ENCODE results near the gene ATP6V1E1. TPM values are rescaled to one million over a fixed set of nuclear protein-coding genes. Genes with fewer than 3 reads are reported as not detected.

Gene ATP6V1E1
- total and polyA plus RNA-seq, 2 donors (not counting 1 experiment from before 2014, with no cell fraction given), result 182 to 238 TPM

- Histone ChIP-seq H3K4me2 (ENCODE audit: extremely low read depth, insufficient read depth, low read length) (no peak overlapping the region), H3K9ac (ENCODE audit: insufficient read depth, low read length) (no peak overlapping the region), H3K27me3 (ENCODE audit: control insufficient read depth, insufficient read depth, low read length) (no peaks in the 10 kb centered on the region), H3K79me2 (ENCODE audit: control insufficient read depth, insufficient read depth, low read length) (no peaks in the 10 kb centered on the region), H3K9me3 (ENCODE audit: control insufficient read depth, insufficient read depth, low read depth, low read length) (no peaks in the 10 kb centered on the region), H3K4me1 (ENCODE audit: control insufficient read depth, extremely low read depth, insufficient read depth, low read length) (no peaks in the 10 kb centered on the region), H4K20me1 (ENCODE audit: control insufficient read depth, extremely low read depth, insufficient read depth, low read length) (no peaks in the 10 kb centered on the region), H3K27ac (ENCODE audit: insufficient read depth, low read length) (no peak overlapping the region), H3K36me3 (ENCODE audit: control insufficient read depth, insufficient read depth, low read length) (peaks cover 24% of the 10 kb centered on the region), H2AFZ (ENCODE audit: low read length) (no peak overlapping the region), H3K4me3 (replicated peaks in 1 of 4; ENCODE audit: control extremely low read depth in 1 of 4, insufficient read depth in 1 of 4, low read depth in 3 of 4, low read length in 4 of 4) (no peak overlapping the region)
- DNase-seq (ENCODE audit: low read depth in 2 of 2), result no peak
- TF ChIP-seq EZH2 (IDR thresholded peaks at IDR 0.05; ENCODE audit: low read length, missing control alignments) (no peak), CTCF (conservative IDR thresholded peaks at IDR 0.05 in 1 of 2, IDR thresholded peaks at IDR 0.05 in 1 of 2; ENCODE audit: low read depth in 1 of 2, low read length in 2 of 2) (no peak)
Observed at GRCh38 chr22:17596226-17596625, 32.3 kb downstream of the ATP6V1E1 start.

- Histone ChIP-seq H3K4me3 (replicated peaks in 1 of 4; ENCODE audit: control extremely low read depth in 1 of 4, insufficient read depth in 1 of 4, low read depth in 3 of 4, low read length in 4 of 4) (no peak overlapping the region), H3K27me3 (ENCODE audit: control insufficient read depth, insufficient read depth, low read length) (no peaks in the 10 kb centered on the region)
Observed at GRCh38 chr22:17592201-17592600, 36.3 kb downstream of the ATP6V1E1 start.

GRCh38 chr22:17590586-17590985 lies 38.0 kb downstream of the ATP6V1E1 start:
- no peak overlapping the region for H3K9ac ChIP-seq (ENCODE audit: insufficient read depth, low read length)
- no peak overlapping the region for H3K4me2 ChIP-seq (ENCODE audit: extremely low read depth, insufficient read depth, low read length)
- H3K4me1 ChIP-seq (ENCODE audit: control insufficient read depth, extremely low read depth, insufficient read depth, low read length), result no peaks in the 10 kb centered on the region
- no peak overlapping the region for H2AFZ ChIP-seq (ENCODE audit: low read length)
- no peaks in the 10 kb centered on the region for H3K79me2 ChIP-seq (ENCODE audit: control insufficient read depth, insufficient read depth, low read length)
- H3K9me3 ChIP-seq (ENCODE audit: control insufficient read depth, insufficient read depth, low read depth, low read length), result no peaks in the 10 kb centered on the region
- H3K4me3 ChIP-seq (replicated peaks in 1 of 4; ENCODE audit: control extremely low read depth in 1 of 4, insufficient read depth in 1 of 4, low read depth in 3 of 4, low read length in 4 of 4), result no peak overlapping the region
- no peaks in the 10 kb centered on the region for H4K20me1 ChIP-seq (ENCODE audit: control insufficient read depth, extremely low read depth, insufficient read depth, low read length)
- H3K27me3 ChIP-seq (ENCODE audit: control insufficient read depth, insufficient read depth, low read length), result no peaks in the 10 kb centered on the region
- peaks cover 10% of the 10 kb centered on the region for H3K36me3 ChIP-seq (ENCODE audit: control insufficient read depth, insufficient read depth, low read length)
- TF ChIP-seq EZH2 (IDR thresholded peaks at IDR 0.05; ENCODE audit: low read length, missing control alignments) (no peak), CTCF (conservative IDR thresholded peaks at IDR 0.05 in 1 of 2, IDR thresholded peaks at IDR 0.05 in 1 of 2; ENCODE audit: low read depth in 1 of 2, low read length in 2 of 2) (no peak)
- H3K27ac ChIP-seq (ENCODE audit: insufficient read depth, low read length), result no peak overlapping the region
- DNase-seq (ENCODE audit: low read depth in 2 of 2), result no peak

More at GRCh38 chr22:17592201-17592600, 36.3 kb downstream of the ATP6V1E1 start:
- no peaks in the 10 kb centered on the region for H3K9me3 ChIP-seq (ENCODE audit: control insufficient read depth, insufficient read depth, low read depth, low read length)
- H3K79me2 ChIP-seq (ENCODE audit: control insufficient read depth, insufficient read depth, low read length), result no peaks in the 10 kb centered on the region
- no peaks in the 10 kb centered on the region for H4K20me1 ChIP-seq (ENCODE audit: control insufficient read depth, extremely low read depth, insufficient read depth, low read length)
- H2AFZ ChIP-seq (ENCODE audit: low read length), result no peak overlapping the region
- no peak overlapping the region for H3K27ac ChIP-seq (ENCODE audit: insufficient read depth, low read length)
- DNase-seq (ENCODE audit: low read depth in 2 of 2), result no peak
- H3K4me2 ChIP-seq (ENCODE audit: extremely low read depth, insufficient read depth, low read length), result no peak overlapping the region
- peaks cover 15% of the 10 kb centered on the region for H3K36me3 ChIP-seq (ENCODE audit: control insufficient read depth, insufficient read depth, low read length)
- no peaks in the 10 kb centered on the region for H3K4me1 ChIP-seq (ENCODE audit: control insufficient read depth, extremely low read depth, insufficient read depth, low read length)
- TF ChIP-seq CTCF (conservative IDR thresholded peaks at IDR 0.05 in 1 of 2, IDR thresholded peaks at IDR 0.05 in 1 of 2; ENCODE audit: low read depth in 1 of 2, low read length in 2 of 2), result no peak
- TF ChIP-seq EZH2 (IDR thresholded peaks at IDR 0.05; ENCODE audit: low read length, missing control alignments), result no peak
- no peak overlapping the region for H3K9ac ChIP-seq (ENCODE audit: insufficient read depth, low read length)

Measured in fibroblast of lung (primary cell).